GM12892 (cell line): Measurements from ENCODE around the gene C10orf67. TPM values are rescaled to one million over a fixed set of nuclear protein-coding genes. Genes with fewer than 3 reads are reported as not detected.
"Not testable (repeated sequence)": the region's sequence is repeated elsewhere in the genome, so short reads cannot be mapped to it uniquely, and the experiment has no call there.

Source experiments
- DNase-seq: peaks from one replicate; pipeline ENCODE4 v3.0.0; 2011; ENCODE audit not compliant: insufficient read length
- FAIRE-seq: peaks from 2 replicates; lab custom pipeline; 2011; peaks lifted over from hg19 to GRCh38; lab: Jason Lieb, UNC
- POLR2A ChIP-seq: IDR thresholded peaks from 2 replicates; pipeline ENCODE4 v1.6.1; 2011; ENCODE audit warnings: low read depth, low read length, control low read depth
- POLR2AphosphoS5 ChIP-seq: IDR thresholded peaks from 2 replicates; pipeline ENCODE4 v1.6.1; 2011; ENCODE audit warnings: low read depth, low read length, control low read depth
- TAF1 ChIP-seq: IDR thresholded peaks from 2 replicates; pipeline ENCODE4 v1.6.1; 2011; ENCODE audit warnings: low read depth, mild to moderate bottlenecking, control low read depth, low read length, borderline replicate concordance
- polyA plus RNA-seq: library from polyadenylated mRNA; unstranded; fragments of >200 nt; gene quantifications from one replicate; pipeline ENCODE4 v1.2.1, GENCODE V29; 2012; ENCODE audit warnings: missing spikeins, inconsistent platforms; ENCODE audit not compliant: missing spikeins

The C10orf67 gene
- not detected for polyA plus RNA-seq

- TF ChIP-seq TAF1 = no peak
- no peak for TF ChIP-seq POLR2AphosphoS5
- no peak for TF ChIP-seq POLR2A
- DNase-seq (peak; percentile 17), FAIRE-seq (no peak)
Observed at GRCh38 chr10:23344241-23344841, at the start of gene C10orf67. C10orf67 (minus strand) TSS chr10:23344797; CDS start chr10:23344774, 23 bp downstream.

DNA sequence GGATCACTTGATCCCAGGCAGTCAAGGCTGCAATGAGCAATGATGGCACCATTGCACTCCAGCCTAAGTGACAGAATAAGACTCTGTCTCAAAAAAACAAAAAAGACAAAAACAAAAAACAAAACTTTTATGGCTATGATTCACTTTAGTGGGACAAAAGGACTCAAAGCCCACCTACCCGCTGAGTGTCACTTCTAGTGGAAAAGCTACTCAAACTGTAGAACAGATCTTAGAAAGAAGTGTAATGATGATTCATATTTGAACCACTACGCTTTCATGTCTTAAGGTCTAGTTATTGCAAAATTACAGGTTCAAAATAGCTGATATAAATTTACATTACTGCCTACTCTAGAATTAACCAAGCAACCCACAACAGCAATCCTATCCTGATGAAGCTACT lies 47.2 kb upstream of the C10orf67 start:
- TF ChIP-seq TAF1 = no peak
- TF ChIP-seq POLR2A = no peak
- TF ChIP-seq POLR2AphosphoS5 = no peak
- DNase-seq (no peak), FAIRE-seq (no peak)

GRCh38 chr10:23390809-23391208 lies 46.2 kb upstream of the C10orf67 start:
- no peak for TF ChIP-seq POLR2AphosphoS5
- no peak for TF ChIP-seq TAF1
- TF ChIP-seq POLR2A = no peak
- DNase-seq = no peak
- FAIRE-seq = no peak

DNA sequence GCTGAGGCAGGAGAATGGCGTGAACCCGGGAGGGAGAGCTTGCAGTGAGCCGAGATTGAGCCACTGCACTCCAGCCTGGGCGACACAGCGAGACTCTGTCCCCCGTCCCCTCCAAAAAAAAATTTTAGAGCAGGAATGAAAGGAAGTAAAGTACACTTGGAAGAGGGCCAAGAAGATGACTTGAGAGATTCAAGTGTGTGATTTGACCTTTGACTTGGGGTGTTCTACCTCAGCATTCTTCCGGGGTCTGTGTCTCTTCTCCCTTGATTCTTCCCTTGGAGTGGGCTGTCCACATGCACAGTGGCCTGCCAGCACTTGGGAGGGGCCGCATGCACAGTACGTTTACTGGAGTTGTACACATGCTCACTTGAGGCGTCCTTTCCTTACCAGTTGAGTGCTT lies 45.8 kb upstream of the C10orf67 start:
- not testable (repeated sequence) for FAIRE-seq, DNase-seq

GRCh38 chr10:23387516-23387915 lies 42.9 kb upstream of the C10orf67 start:
- FAIRE-seq, DNase-seq: not testable (repeated sequence)

DNA sequence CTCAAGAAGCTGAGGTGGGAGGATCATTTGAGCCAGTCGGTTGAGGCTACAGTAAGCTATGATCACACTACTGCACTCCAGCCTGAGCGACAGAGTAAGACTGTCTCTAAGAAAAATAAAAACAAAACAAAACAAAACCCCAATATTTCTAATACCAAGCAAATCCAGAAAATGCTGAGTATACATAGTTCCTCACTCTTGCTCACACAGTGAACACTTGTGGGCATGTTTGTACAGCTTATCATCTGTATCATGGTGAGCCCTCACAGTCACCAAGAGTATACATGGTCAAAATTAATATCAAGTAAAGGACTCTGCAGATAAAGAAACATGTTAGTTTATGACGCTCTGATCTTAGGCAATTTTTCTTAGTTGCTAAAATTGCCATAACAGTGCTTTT lies 41.5 kb upstream of the C10orf67 start:
- no peak for FAIRE-seq
- no peak for DNase-seq
- TF ChIP-seq TAF1 (no peak), POLR2AphosphoS5 (no peak), POLR2A (no peak)

- no peak for TF ChIP-seq POLR2AphosphoS5
- TF ChIP-seq TAF1 = no peak
- TF ChIP-seq POLR2A = no peak
- FAIRE-seq (no peak), DNase-seq (no peak)
Observed at GRCh38 chr10:23384364-23384763, 39.8 kb upstream of the C10orf67 start.

DNA sequence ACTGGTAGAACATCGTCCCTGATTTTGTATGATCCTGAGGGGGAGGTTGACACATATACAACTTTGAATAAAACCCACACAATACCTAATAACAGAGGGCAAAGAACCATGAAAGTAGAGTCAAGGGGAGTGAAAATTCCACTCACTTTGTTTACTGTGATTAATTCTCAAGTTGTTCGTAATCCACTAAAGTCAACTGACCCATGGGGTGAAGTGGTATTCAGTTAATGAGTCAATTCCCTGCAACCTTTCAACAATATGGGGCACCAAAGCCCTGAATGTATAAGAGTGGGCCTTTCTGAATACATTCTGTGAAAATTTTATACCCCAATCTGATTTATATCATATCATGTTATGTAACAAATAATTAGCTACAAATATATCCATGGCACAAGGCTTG lies 39.0 kb upstream of the C10orf67 start:
- FAIRE-seq (no peak), DNase-seq (no peak)
- TF ChIP-seq TAF1 (no peak), POLR2A (no peak), POLR2AphosphoS5 (no peak)

- DNase-seq (no peak), FAIRE-seq (no peak)
- TF ChIP-seq POLR2A = no peak
- TF ChIP-seq POLR2AphosphoS5 = no peak
- no peak for TF ChIP-seq TAF1
Observed at GRCh38 chr10:23381298-23382040, 36.9 kb upstream of the C10orf67 start.

DNA sequence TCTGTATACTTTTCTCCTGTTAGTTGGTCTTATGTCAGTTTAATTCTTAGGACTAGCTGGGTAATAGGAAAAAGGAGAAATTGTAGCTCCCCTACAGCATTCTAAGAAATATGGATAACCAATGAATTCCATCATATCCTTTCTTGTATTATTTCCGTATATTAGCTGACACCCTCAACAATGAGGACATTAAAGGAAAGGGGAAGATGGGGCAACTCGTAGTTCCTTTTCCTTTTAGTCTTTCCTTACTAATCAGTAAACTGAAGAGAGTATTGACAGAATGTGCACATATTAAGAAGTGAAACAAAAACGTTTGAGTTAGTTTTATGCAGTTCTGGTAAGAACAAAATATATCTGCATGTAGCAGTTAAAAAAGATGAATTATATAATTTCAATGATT lies 35.1 kb upstream of the C10orf67 start:
- TF ChIP-seq POLR2A = no peak
- no peak for TF ChIP-seq TAF1
- TF ChIP-seq POLR2AphosphoS5 = no peak
- no peak for DNase-seq
- FAIRE-seq = no peak

DNA sequence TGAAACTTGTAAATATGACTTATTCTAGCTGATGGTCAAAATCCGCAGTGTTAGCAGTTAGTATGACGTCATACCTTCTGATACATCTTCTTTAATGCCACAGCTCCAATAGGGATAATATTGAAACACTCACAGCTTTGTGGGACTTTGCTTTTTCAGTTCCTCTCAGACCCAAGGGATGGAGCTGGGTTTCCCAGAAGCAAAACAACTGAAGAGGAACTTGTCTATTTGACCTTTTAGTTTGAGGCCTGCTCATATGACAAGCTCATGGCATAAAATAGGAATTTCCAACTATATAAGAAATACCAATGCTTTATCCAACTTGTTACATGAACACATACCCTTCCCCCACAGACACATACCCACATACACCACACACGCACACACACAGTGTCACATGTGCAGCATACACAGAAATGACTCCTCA lies 31.6 kb upstream of the C10orf67 start:
- TF ChIP-seq TAF1 (no peak), POLR2A (no peak), POLR2AphosphoS5 (no peak)
- DNase-seq (no peak), FAIRE-seq (no peak)

GRCh38 chr10:23375366-23375765 lies 30.8 kb upstream of the C10orf67 start:
- no peak for TF ChIP-seq POLR2A
- TF ChIP-seq POLR2AphosphoS5 = no peak
- TF ChIP-seq TAF1 = no peak
- DNase-seq (no peak), FAIRE-seq (no peak)

- FAIRE-seq = no peak
- no peak for DNase-seq
- TF ChIP-seq TAF1 (no peak), POLR2A (no peak), POLR2AphosphoS5 (no peak)
Observed at GRCh38 chr10:23373156-23373555, 28.6 kb upstream of the C10orf67 start.
